Trophoblast cell (in vitro differentiated cells and primary cell): ENCODE results near the gene DAPK3.
A peak's percentile ranks its signal among the peaks of the same experiment; 100 is the strongest.

Experiments used
- DNase-seq, 2 donors: peaks; one replicate each; pipeline ENCODE4 v3.0.0-alpha.2; 2016
- H2AFZ ChIP-seq: 2 replicates; pipeline ENCODE4 v1.6.1; 2013; ENCODE audit warnings: low read length, moderate library complexity, mild to moderate bottlenecking; ENCODE audit not compliant: insufficient read depth, poor library complexity
- H2AK5ac ChIP-seq: 2 replicates; pipeline ENCODE4 v1.6.1; 2013; ENCODE audit warnings: mild to moderate bottlenecking, low read length
- H2BK120ac ChIP-seq: 2 replicates; pipeline ENCODE4 v1.6.1; 2013; ENCODE audit warnings: low read length, mild to moderate bottlenecking, moderate library complexity; ENCODE audit not compliant: insufficient read depth, poor library complexity
- H2BK12ac ChIP-seq: 2 replicates; pipeline ENCODE4 v1.6.1; 2013; ENCODE audit warnings: mild to moderate bottlenecking, low read length, moderate library complexity
- H2BK5ac ChIP-seq: 2 replicates; pipeline ENCODE4 v1.6.1; 2013; ENCODE audit warnings: low read length, low read depth, moderate library complexity, mild to moderate bottlenecking; ENCODE audit not compliant: poor library complexity
- H3K14ac ChIP-seq: 2 replicates; pipeline ENCODE4 v1.6.1; 2013; ENCODE audit warnings: mild to moderate bottlenecking, low read length
- H3K18ac ChIP-seq: 2 replicates; pipeline ENCODE4 v1.6.1; 2013; ENCODE audit warnings: mild to moderate bottlenecking, low read length
- H3K23ac ChIP-seq: 2 replicates; pipeline ENCODE4 v1.6.1; 2013; ENCODE audit warnings: low read length
- H3K27ac ChIP-seq: 2 replicates; pipeline ENCODE4 v1.5.1; 2013; ENCODE audit warnings: low read depth, mild to moderate bottlenecking, inconsistent platforms, low read length, moderate library complexity
- H3K27me3 ChIP-seq: 2 replicates; pipeline ENCODE4 v1.6.1; 2013; ENCODE audit warnings: inconsistent platforms, mild to moderate bottlenecking, low read length, moderate library complexity; ENCODE audit not compliant: insufficient read depth
- H3K36me3 ChIP-seq, 2 experiments: 1 replicate in 1 of 2; 2 replicates in 1 of 2; pipeline ENCODE4 v1.6.1; 2013; ENCODE audit warnings: low read length in 2 of 2, mild to moderate bottlenecking in 2 of 2, moderate library complexity in 1 of 2; ENCODE audit not compliant: insufficient read depth in 2 of 2, control insufficient read depth in 1 of 2
- H3K4ac ChIP-seq: 2 replicates; pipeline ENCODE4 v1.6.1; 2013; ENCODE audit warnings: low read depth, mild to moderate bottlenecking, low read length, moderate library complexity
- H3K4me1 ChIP-seq, 2 experiments: 1 replicate in 1 of 2; 2 replicates in 1 of 2; pipeline ENCODE4 v1.6.1; 2013; ENCODE audit warnings: low read length in 2 of 2, mild to moderate bottlenecking in 2 of 2, moderate library complexity in 1 of 2; ENCODE audit not compliant: insufficient read depth in 2 of 2, control insufficient read depth in 1 of 2
- H3K4me2 ChIP-seq: 2 replicates; pipeline ENCODE4 v1.6.1; 2013; ENCODE audit warnings: inconsistent platforms, mild to moderate bottlenecking, low read length, moderate library complexity
- H3K4me3 ChIP-seq: 2 replicates; pipeline ENCODE4 v1.5.1; 2013; ENCODE audit warnings: mild to moderate bottlenecking, low read depth, low read length, inconsistent platforms
- H3K79me1 ChIP-seq: one replicate; pipeline ENCODE4 v1.6.1; 2013; ENCODE audit warnings: low read length
- H3K79me2 ChIP-seq: 2 replicates; pipeline ENCODE4 v1.6.1; 2013; ENCODE audit warnings: low read length, mild to moderate bottlenecking; ENCODE audit not compliant: control insufficient read depth, insufficient read depth, poor library complexity
- H3K9ac ChIP-seq: 2 replicates; pipeline ENCODE4 v1.6.1; 2013; ENCODE audit warnings: mild to moderate bottlenecking, low read length
- H3K9me3 ChIP-seq: 2 replicates; pipeline ENCODE4 v1.6.1; 2013; ENCODE audit warnings: low read depth, mild to moderate bottlenecking, control low read depth, inconsistent platforms, low read length; ENCODE audit not compliant: insufficient read depth
- H4K12ac ChIP-seq: 2 replicates; pipeline ENCODE4 v1.6.1; 2013; ENCODE audit warnings: low read depth, mild to moderate bottlenecking, low read length, moderate library complexity
- H4K8ac ChIP-seq: 2 replicates; pipeline ENCODE4 v1.6.1; 2013; ENCODE audit warnings: low read depth, mild to moderate bottlenecking, low read length, moderate library complexity
- H4K91ac ChIP-seq: one replicate; pipeline ENCODE4 v1.6.1; 2013; ENCODE audit warnings: low read depth, mild to moderate bottlenecking, low read length, moderate library complexity
- WGBS: extraction: QIAGEN DNeasy Blood & Tissue Kit; methylation state at CpG from one replicate; pipeline ENCODE4 v1.1.7; 2013; ENCODE audit warnings: missing lambda C conversion rate; ENCODE audit not compliant: insufficient read length, insufficient coverage; ENCODE audit errors: extremely low coverage; 5-methylcytosine and 5-hydroxymethylcytosine counted together

DAPK3 gene

GRCh38 chr19:4016903-4017638 is 46.2 kb upstream of the DAPK3 start:
- peaks cover 28 to 34% of the 10 kb centered on the region in 2 experiments for H3K4me1 ChIP-seq
- H3K9ac ChIP-seq = no peak overlapping the region
- H3K23ac ChIP-seq = no peak overlapping the region
- no peak overlapping the region for H4K91ac ChIP-seq
- H3K79me2 ChIP-seq = peaks cover 11% of the 10 kb centered on the region
- no peaks in the 10 kb centered on the region for H3K27me3 ChIP-seq
- peak overlapping the region; percentile 5 for H2BK12ac ChIP-seq
- no peak overlapping the region for H3K4me2 ChIP-seq
- H4K12ac ChIP-seq = no peak overlapping the region
- peaks cover 43 to 44% of the 10 kb centered on the region in 2 experiments for H3K36me3 ChIP-seq
- H3K27ac ChIP-seq = no peak overlapping the region
- WGBS = no CpG with 5 or more reads among the region's 15 CpGs
- no peak overlapping the region for H2AFZ ChIP-seq
- H3K4ac ChIP-seq = peak overlapping the region; percentile 46
- H2AK5ac ChIP-seq = no peak overlapping the region
- no peak for DNase-seq
- peak overlapping the region; percentile 25 for H3K18ac ChIP-seq
- no peak overlapping the region for H3K4me3 ChIP-seq
- H3K14ac ChIP-seq = no peak overlapping the region
- H4K8ac ChIP-seq = no peak overlapping the region
- peaks cover 16% of the 10 kb centered on the region for H3K79me1 ChIP-seq
- no peak overlapping the region for H2BK120ac ChIP-seq
- H2BK5ac ChIP-seq = no peak overlapping the region
- H3K9me3 ChIP-seq = no peaks in the 10 kb centered on the region

- H3K9ac ChIP-seq = no peak overlapping the region
- no CpG with 5 or more reads among the region's 12 CpGs for WGBS
- H3K9me3 ChIP-seq = no peaks in the 10 kb centered on the region
- H2BK12ac ChIP-seq = peak overlapping the region; percentile 26
- no peak overlapping the region for H4K8ac ChIP-seq
- no peak overlapping the region for H3K27ac ChIP-seq
- H2BK120ac ChIP-seq = peak overlapping the region; percentile 36
- H2BK5ac ChIP-seq = peak overlapping the region; percentile 19
- no peak overlapping the region for H3K4me3 ChIP-seq
- peak overlapping the region; percentile 63 for H4K91ac ChIP-seq
- peak overlapping the region; percentile 76 for H3K18ac ChIP-seq
- peaks cover 28 to 34% of the 10 kb centered on the region in 2 experiments for H3K4me1 ChIP-seq
- H3K4me2 ChIP-seq = no peak overlapping the region
- peaks cover 11% of the 10 kb centered on the region for H3K79me2 ChIP-seq
- H3K14ac ChIP-seq = peak overlapping the region; percentile 52
- no peaks in the 10 kb centered on the region for H3K27me3 ChIP-seq
- H3K36me3 ChIP-seq = peaks cover 43 to 45% of the 10 kb centered on the region in 2 experiments
- peak overlapping the region; percentile 51 for H2AK5ac ChIP-seq
- H3K23ac ChIP-seq = no peak overlapping the region
- DNase-seq = no peak
- H2AFZ ChIP-seq = no peak overlapping the region
- peak overlapping the region; percentile 29 for H3K4ac ChIP-seq
- peaks cover 16% of the 10 kb centered on the region for H3K79me1 ChIP-seq
- H4K12ac ChIP-seq = no peak overlapping the region
Observed at GRCh38 chr19:4016486-4016885, 45.6 kb upstream of the DAPK3 start.

- H4K12ac ChIP-seq = no peak overlapping the region
- no peak overlapping the region for H2AFZ ChIP-seq
- H2BK5ac ChIP-seq = peak overlapping the region; percentile 80
- peak overlapping the region; percentile 51 for H2AK5ac ChIP-seq
- H2BK12ac ChIP-seq = peak overlapping the region; percentile 26
- H3K36me3 ChIP-seq = peaks cover 48 to 49% of the 10 kb centered on the region in 2 experiments
- no peak for DNase-seq
- peak overlapping the region; percentile 65 for H2BK120ac ChIP-seq
- H3K4me3 ChIP-seq = no peak overlapping the region
- H3K4me1 ChIP-seq = peaks cover 28 to 34% of the 10 kb centered on the region in 2 experiments
- peak overlapping the region; percentile 65 for H4K91ac ChIP-seq
- H3K4me2 ChIP-seq = peak overlapping the region; percentile 39
- peak overlapping the region; percentile 21 for H3K9ac ChIP-seq
- no CpG with 5 or more reads among the region's 37 CpGs for WGBS
- peak overlapping the region; percentile 29 for H3K4ac ChIP-seq
- peak overlapping the region; percentile 53 for H4K8ac ChIP-seq
- H3K9me3 ChIP-seq = no peaks in the 10 kb centered on the region
- H3K79me2 ChIP-seq = peaks cover 11% of the 10 kb centered on the region
- H3K27me3 ChIP-seq = no peaks in the 10 kb centered on the region
- no peak overlapping the region for H3K23ac ChIP-seq
- peaks cover 16% of the 10 kb centered on the region for H3K79me1 ChIP-seq
- peak overlapping the region; percentile 76 for H3K18ac ChIP-seq
- peak overlapping the region; percentile 79 for H3K27ac ChIP-seq
- H3K14ac ChIP-seq = peak overlapping the region; percentile 52
Observed at GRCh38 chr19:4015705-4016402, 45.0 kb upstream of the DAPK3 start.

GRCh38 chr19:4014541-4015491 is 43.9 kb upstream of the DAPK3 start:
- peaks cover 34% of the 10 kb centered on the region in 2 experiments for H3K4me1 ChIP-seq
- H3K79me1 ChIP-seq = peaks cover 16% of the 10 kb centered on the region
- H3K14ac ChIP-seq = peak overlapping the region; percentile 5
- H2AK5ac ChIP-seq = peak overlapping the region; percentile 25
- peak overlapping the region; percentile 5 for H2BK12ac ChIP-seq
- H4K12ac ChIP-seq = peak overlapping the region; percentile 1
- H3K27me3 ChIP-seq = no peaks in the 10 kb centered on the region
- peak overlapping the region; percentile 53 for H4K8ac ChIP-seq
- H3K9me3 ChIP-seq = no peaks in the 10 kb centered on the region
- peak overlapping the region; percentile 6 for H3K18ac ChIP-seq
- H2BK120ac ChIP-seq = peak overlapping the region; percentile 65
- DNase-seq = no peak
- H3K23ac ChIP-seq = no peak overlapping the region
- peak overlapping the region; percentile 80 for H2BK5ac ChIP-seq
- peaks cover 16% of the 10 kb centered on the region for H3K79me2 ChIP-seq
- peak overlapping the region; percentile 39 for H3K4me2 ChIP-seq
- H4K91ac ChIP-seq = peak overlapping the region; percentile 65
- peak overlapping the region; percentile 2 for H3K4ac ChIP-seq
- peaks cover 51 to 55% of the 10 kb centered on the region in 2 experiments for H3K36me3 ChIP-seq
- WGBS = no CpG with 5 or more reads among the region's 25 CpGs
- peak overlapping the region; percentile 15 for H3K9ac ChIP-seq
- H3K27ac ChIP-seq = peak overlapping the region; percentile 79
- no peak overlapping the region for H2AFZ ChIP-seq
- no peak overlapping the region for H3K4me3 ChIP-seq
